Liver (tissue), 9 donors: Measurements from ENCODE around the gene PWWP2B. TPM values are rescaled to one million over a fixed set of nuclear protein-coding genes. Genes with fewer than 3 reads are reported as not detected.
A peak's percentile ranks its signal among the peaks of the same experiment; 100 is the strongest.

Experiments
- DNase-seq: peaks from one replicate; pipeline ENCODE4 v3.0.0-alpha.2; 2017; ENCODE audit warnings: low spot score
- H3K27ac ChIP-seq, 2 donors: one replicate each; pipeline ENCODE4 v1.7.0; 2013; ENCODE audit warnings: inconsistent platforms in 2 of 2, low read length in 2 of 2, control low read depth in 1 of 2, low read depth in 1 of 2, mild to moderate bottlenecking in 1 of 2
- H3K27me3 ChIP-seq, 4 donors: one replicate each; pipeline versions ENCODE4 v1.6.1 to v1.7.0; 2013; ENCODE audit warnings: low read length in 3 of 4, inconsistent platforms in 1 of 4, mild to moderate bottlenecking in 1 of 4, moderate library complexity in 1 of 4; ENCODE audit not compliant: control insufficient read depth in 4 of 4, insufficient read depth in 4 of 4
- H3K36me3 ChIP-seq, 4 donors: one replicate each; pipeline versions ENCODE4 v1.6.1 to v1.7.0; 2013; ENCODE audit warnings: low read length in 3 of 4, mild to moderate bottlenecking in 3 of 4, low read depth in 1 of 4, moderate library complexity in 1 of 4; ENCODE audit not compliant: control insufficient read depth in 4 of 4, insufficient read depth in 3 of 4
- H3K4me1 ChIP-seq, 4 donors: one replicate each; pipeline versions ENCODE4 v1.6.1 to v1.7.0; 2013; ENCODE audit warnings: low read length in 3 of 4, mild to moderate bottlenecking in 3 of 4, moderate library complexity in 1 of 4; ENCODE audit not compliant: control insufficient read depth in 4 of 4, insufficient read depth in 4 of 4
- H3K4me3 ChIP-seq, 3 donors: one replicate each; pipeline versions ENCODE4 v1.6.1 to v1.7.0; 2013; ENCODE audit warnings: low read length in 3 of 3, control low read depth in 1 of 3, low read depth in 1 of 3, mild to moderate bottlenecking in 1 of 3
- H3K9ac ChIP-seq, 2 donors: one replicate each; pipeline ENCODE4 v1.7.0; 2013; ENCODE audit warnings: low read length in 2 of 2, mild to moderate bottlenecking in 2 of 2, moderate library complexity in 2 of 2, control low read depth in 1 of 2, low read depth in 1 of 2
- H3K9me3 ChIP-seq, 4 donors: one replicate each; pipeline versions ENCODE4 v1.6.1 to v1.7.0; 2013; ENCODE audit warnings: low read length in 3 of 4; ENCODE audit not compliant: control insufficient read depth in 4 of 4
- CTCF ChIP-seq: fragments of 150-350 bp; IDR thresholded peaks from 2 replicates; pipeline ENCODE4 v1.5.1; 2017; ENCODE audit warnings: improper control_type of control experiment, low read depth, low read length; ENCODE audit not compliant: missing input control
- EGR1 ChIP-seq, 2 donors: IDR thresholded peaks; 2 replicates each; pipeline ENCODE4 v1.6.1; 2016 to 2018; ENCODE audit warnings: antibody characterized with exemption in 2 of 2, low read depth in 2 of 2
- HNF4G ChIP-seq: IDR thresholded peaks from 2 replicates; pipeline ENCODE4 v1.6.1; 2016; ENCODE audit warnings: antibody characterized with exemption
- MAX ChIP-seq: IDR thresholded peaks from 2 replicates; pipeline ENCODE4 v1.6.1; 2016; ENCODE audit warnings: antibody characterized with exemption
- RAD21 ChIP-seq, 2 donors: IDR thresholded peaks; 2 replicates each; pipeline ENCODE4 v1.6.1; 2016; ENCODE audit warnings: antibody characterized with exemption in 2 of 2, mild to moderate bottlenecking in 2 of 2
- REST ChIP-seq: IDR thresholded peaks from 2 replicates; pipeline ENCODE4 v1.6.1; 2016; ENCODE audit warnings: antibody characterized with exemption, mild to moderate bottlenecking
- SP1 ChIP-seq: IDR thresholded peaks from 2 replicates; pipeline ENCODE4 v1.6.1; 2018; ENCODE audit warnings: antibody characterized with exemption, mild to moderate bottlenecking
- TAF1 ChIP-seq: conservative IDR thresholded peaks from 2 replicates; pipeline ENCODE4 v1.6.1; 2016; ENCODE audit warnings: antibody characterized with exemption, mild to moderate bottlenecking
- YY1 ChIP-seq: IDR thresholded peaks from 2 replicates; pipeline ENCODE4 v1.6.1; 2016; ENCODE audit warnings: antibody characterized with exemption, mild to moderate bottlenecking
- ZBTB33 ChIP-seq: IDR thresholded peaks from 2 replicates; pipeline ENCODE4 v1.6.1; 2016; ENCODE audit warnings: antibody characterized with exemption
- WGBS: extraction: QIAGEN DNeasy Blood & Tissue Kit; methylation state at CpG from one replicate; pipeline ENCODE4 v1.1.7; 2013; 5-methylcytosine and 5-hydroxymethylcytosine counted together
- polyA plus RNA-seq, 2 donors: library from polyadenylated mRNA; stranded (reverse) in 1 of 2; unstranded in 1 of 2; fragments of 200-250 nt in 1 of 2; fragments of >200 nt in 1 of 2; fragmentation: Nextera tagmentation in 1 of 2; extraction: Ambion mirVana in 1 of 2; gene quantifications; one replicate each; pipeline versions ENCODE4 v1.2.1 to v1.2.3, GENCODE V29; 2013 to 2015
- total RNA-seq, 2 donors: library from RNA; depleted of rRNA; stranded (reverse); fragments of >200 nt; gene quantifications; one replicate each; pipeline ENCODE4 v1.2.3, GENCODE V29; 2014
- donor health status: healthy.
- donor health status: healthy.
- donor health status: healthy.
- donor health status: healthy.
- donor health status: healthy.

The PWWP2B gene
- total and polyA plus RNA-seq, 4 donors = 0.75 to 4.2 (median 3.6) TPM

- no peak overlapping the region for H3K9ac ChIP-seq
- DNase-seq = no peak
- no peaks in the 10 kb centered on the region for H3K27me3 ChIP-seq
- H3K27ac ChIP-seq = no peak overlapping the region
- H3K9me3 ChIP-seq = no peaks in the 10 kb centered on the region
- TF ChIP-seq ZBTB33 (no peak), MAX (no peak), HNF4G (no peak), TAF1 (no peak), YY1 (no peak)
- WGBS = 78% methylated on average over 10 of the region's 10 CpGs
- H3K4me3 ChIP-seq = no peak overlapping the region
- H3K36me3 ChIP-seq = no peaks in the 10 kb centered on the region
- peaks cover 0 to 7% (median 4%) of the 10 kb centered on the region in 4 donors for H3K4me1 ChIP-seq
Measured at GRCh38 chr10:132442636-132443035, 45.6 kb downstream of the PWWP2B start.

- Histone ChIP-seq H3K27ac (no peak overlapping the region), H3K4me1 (peaks cover 0 to 10% (median 9%) of the 10 kb centered on the region in 4 donors), H3K9me3 (no peaks in the 10 kb centered on the region), H3K36me3 (no peaks in the 10 kb centered on the region), H3K9ac (no peak overlapping the region), H3K27me3 (no peaks in the 10 kb centered on the region), H3K4me3 (no peak overlapping the region)
- DNase-seq = no peak
- TF ChIP-seq CTCF (peak; percentile 11), EGR1 (IDR thresholded peaks at IDR 0.05; ENCODE audit: low read depth in 2 of 2) (no peak)
- 67% methylated on average over 10 of the region's 10 CpGs for WGBS
Measured at GRCh38 chr10:132443605-132443982, 46.6 kb downstream of the PWWP2B start.

- H3K9ac ChIP-seq = no peak overlapping the region
Measured at GRCh38 chr10:132443983-132444876, 47.2 kb downstream of the PWWP2B start.

More at GRCh38 chr10:132443983-132444876, 47.2 kb downstream of the PWWP2B start:
- WGBS = 84% methylated on average over 13 of the region's 13 CpGs
- no peak for DNase-seq
- no peaks in the 10 kb centered on the region for H3K9me3 ChIP-seq
- H3K27ac ChIP-seq = no peak overlapping the region
- H3K4me1 ChIP-seq = peaks cover 0 to 7% (median 6%) of the 10 kb centered on the region in 4 donors
- no peak overlapping the region for H3K4me3 ChIP-seq
- TF ChIP-seq RAD21 (IDR thresholded peaks at IDR 0.05) (no peak), REST (no peak), TAF1 (no peak), SP1 (no peak), ZBTB33 (no peak), EGR1 (IDR thresholded peaks at IDR 0.05; ENCODE audit: low read depth in 2 of 2) (no peak), YY1 (no peak), MAX (no peak)
- no peaks in the 10 kb centered on the region for H3K27me3 ChIP-seq
- no peaks in the 10 kb centered on the region for H3K36me3 ChIP-seq
